ENCODE results near the gene HTT. TPM values are rescaled to one million over a fixed set of nuclear protein-coding genes. Genes with fewer than 3 reads are reported as not detected.

The HTT gene
- total RNA-seq, 2 donors from 2014 or later: 56.3 to 89.5 TPM

GRCh38 chr4:3059943-3060342 is 14.5 kb upstream of the HTT start:
- DNase-seq (ENCODE audit: low spot score) (no peak), ATAC-seq (ENCODE audit: insufficient number of reproducible peaks, low FRiP score, low read depth) (no peak)
- H3K27ac ChIP-seq: no peak overlapping the region
- H3K4me1 ChIP-seq (ENCODE audit: control insufficient read depth in 1 of 2, low read depth in 2 of 2): no peaks in the 10 kb centered on the region
- no peak for TF ChIP-seq CTCF (IDR thresholded peaks at IDR 0.05)
- no peaks in the 10 kb centered on the region for H3K27me3 ChIP-seq (replicated peaks; ENCODE audit: insufficient read depth)
- H3K36me3 ChIP-seq: no peaks in the 10 kb centered on the region
- H3K9me3 ChIP-seq: no peaks in the 10 kb centered on the region
- no peak overlapping the region for H3K4me3 ChIP-seq

- Histone ChIP-seq H3K4me3 (no peak overlapping the region), H3K36me3 (no peaks in the 10 kb centered on the region), H3K27ac (no peak overlapping the region), H3K4me1 (ENCODE audit: control insufficient read depth in 1 of 2, low read depth in 2 of 2) (no peaks in the 10 kb centered on the region), H3K9me3 (no peaks in the 10 kb centered on the region), H3K27me3 (replicated peaks; ENCODE audit: insufficient read depth) (no peaks in the 10 kb centered on the region)
- ATAC-seq (ENCODE audit: insufficient number of reproducible peaks, low FRiP score, low read depth) (no peak), DNase-seq (ENCODE audit: low spot score) (no peak)
- no peak for TF ChIP-seq CTCF (IDR thresholded peaks at IDR 0.05)
Observed at GRCh38 chr4:3060946-3061345, 13.5 kb upstream of the HTT start.

GRCh38 chr4:3062471-3062870 is 12.0 kb upstream of the HTT start:
- H3K4me3 ChIP-seq: no peak overlapping the region
- DNase-seq (ENCODE audit: low spot score) (no peak), ATAC-seq (ENCODE audit: insufficient number of reproducible peaks, low FRiP score, low read depth) (no peak)
- no peaks in the 10 kb centered on the region for H3K27me3 ChIP-seq (replicated peaks; ENCODE audit: insufficient read depth)
- H3K36me3 ChIP-seq: no peaks in the 10 kb centered on the region
- no peaks in the 10 kb centered on the region for H3K4me1 ChIP-seq (ENCODE audit: control insufficient read depth in 1 of 2, low read depth in 2 of 2)
- TF ChIP-seq CTCF (IDR thresholded peaks at IDR 0.05): no peak
- no peaks in the 10 kb centered on the region for H3K9me3 ChIP-seq
- H3K27ac ChIP-seq: no peak overlapping the region

DNA sequence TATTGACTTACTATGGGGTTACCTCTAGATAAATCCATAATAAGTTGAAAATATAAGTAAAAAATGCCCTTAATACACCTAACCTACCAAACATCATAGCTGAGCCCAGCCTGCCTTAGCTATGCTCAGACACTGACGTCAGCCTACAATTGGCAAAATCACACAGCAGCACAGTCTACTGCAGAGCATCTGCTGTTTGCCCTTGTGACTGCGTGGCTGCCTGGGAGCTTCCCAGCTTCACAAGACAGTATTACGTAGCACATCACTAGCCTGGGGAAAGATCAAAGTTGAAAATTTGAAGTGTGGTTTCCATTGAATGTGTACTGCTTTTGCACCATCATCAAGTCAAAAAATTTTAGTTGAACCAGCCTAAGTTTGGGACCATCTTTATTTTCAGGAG is 8.9 kb upstream of the HTT start:
- Histone ChIP-seq H3K4me3 (no peak overlapping the region), H3K4me1 (ENCODE audit: control insufficient read depth in 1 of 2, low read depth in 2 of 2) (no peaks in the 10 kb centered on the region), H3K27me3 (replicated peaks; ENCODE audit: insufficient read depth) (no peaks in the 10 kb centered on the region), H3K9me3 (no peaks in the 10 kb centered on the region), H3K36me3 (no peaks in the 10 kb centered on the region), H3K27ac (no peak overlapping the region)
- no peak for TF ChIP-seq CTCF (IDR thresholded peaks at IDR 0.05)
- ATAC-seq (ENCODE audit: insufficient number of reproducible peaks, low FRiP score, low read depth): no peak
- DNase-seq (ENCODE audit: low spot score): no peak

GRCh38 chr4:3066836-3067400 is 7.6 kb upstream of the HTT start:
- Histone ChIP-seq H3K9me3 (no peaks in the 10 kb centered on the region), H3K36me3 (no peaks in the 10 kb centered on the region), H3K27me3 (replicated peaks; ENCODE audit: insufficient read depth) (no peaks in the 10 kb centered on the region), H3K4me3 (no peak overlapping the region), H3K4me1 (ENCODE audit: control insufficient read depth in 1 of 2, low read depth in 2 of 2) (no peaks in the 10 kb centered on the region), H3K27ac (no peak overlapping the region)
- no peak for ATAC-seq (ENCODE audit: insufficient number of reproducible peaks, low FRiP score, low read depth)
- no peak for DNase-seq (ENCODE audit: low spot score)
- TF ChIP-seq CTCF (IDR thresholded peaks at IDR 0.05): no peak

Measured in thoracic aorta (tissue), 2 donors.